MM.1S (cell line): ENCODE data around the gene STAP1.

ENCODE experiments used
- DNase-seq: peaks from one replicate; pipeline ENCODE4 v3.0.0-alpha.2; 2015
- H2AFZ ChIP-seq: fragments of 300-600 bp; sonication (generic); 2 replicates; pipeline ENCODE4 v1.6.0; 2016; ENCODE audit warnings: antibody characterized with exemption, low read length
- H3F3A ChIP-seq: fragments of 300-600 bp; sonication (generic); 2 replicates; pipeline ENCODE4 v1.6.1; 2016; ENCODE audit warnings: mild to moderate bottlenecking, antibody characterized with exemption, low read length, moderate library complexity, mixed read lengths; ENCODE audit not compliant: insufficient read depth
- H3K27ac ChIP-seq: fragments of 300-600 bp; sonication (generic); 2 replicates; pipeline ENCODE4 v1.5.1; 2016; ENCODE audit warnings: mild to moderate bottlenecking, low read length
- H3K27me3 ChIP-seq: fragments of 300-600 bp; sonication (generic); replicated peaks from 2 replicates; pipeline ENCODE4 v1.6.0; 2016; ENCODE audit warnings: low read length; ENCODE audit not compliant: insufficient read depth
- H3K36me3 ChIP-seq: fragments of 300-600 bp; sonication (generic); replicated peaks from 2 replicates; pipeline ENCODE4 v1.6.1; 2016; ENCODE audit warnings: mild to moderate bottlenecking, low read length, mixed read lengths; ENCODE audit not compliant: insufficient read depth
- H3K4me1 ChIP-seq: fragments of 300-600 bp; sonication (generic); 2 replicates; pipeline ENCODE4 v1.6.1; 2016; ENCODE audit warnings: low read length, mixed read lengths
- H3K4me2 ChIP-seq: fragments of 300-600 bp; sonication (generic); 2 replicates; pipeline ENCODE4 v1.6.0; 2016; ENCODE audit warnings: low read depth, low read length
- H3K4me3 ChIP-seq: fragments of 300-600 bp; sonication (generic); 2 replicates; pipeline ENCODE4 v1.5.1; 2016; ENCODE audit warnings: low read length, mixed read lengths
- H3K79me2 ChIP-seq: fragments of 300-600 bp; sonication (generic); 2 replicates; pipeline ENCODE4 v1.6.1; 2016; ENCODE audit warnings: mixed run types, low read length, mixed read lengths
- H3K9ac ChIP-seq: fragments of 300-600 bp; sonication (generic); 2 replicates; pipeline ENCODE4 v1.6.1; 2016; ENCODE audit warnings: low read length, mixed read lengths
- H3K9me2 ChIP-seq: fragments of 300-600 bp; sonication (generic); replicated peaks from 2 replicates; pipeline ENCODE4 v1.6.1; 2016; ENCODE audit warnings: mild to moderate bottlenecking, low read length, mixed read lengths; ENCODE audit not compliant: insufficient read depth
- H3K9me3 ChIP-seq: fragments of 300-600 bp; sonication (generic); replicated peaks from 2 replicates; pipeline ENCODE4 v1.6.1; 2016; ENCODE audit warnings: mild to moderate bottlenecking, low read length, mixed read lengths; ENCODE audit not compliant: insufficient read depth
- H4K20me1 ChIP-seq: fragments of 300-600 bp; sonication (generic); 2 replicates; pipeline ENCODE4 v1.6.1; 2016; ENCODE audit warnings: mild to moderate bottlenecking, low read length, moderate library complexity, mixed read lengths; ENCODE audit not compliant: insufficient read depth
- EZH2 ChIP-seq: fragments of 300-600 bp; sonication (generic); optimal IDR thresholded peaks from 2 replicates; pipeline ENCODE3; 2017; ENCODE audit warnings: low read depth, mild to moderate bottlenecking, antibody characterized with exemption, low read length, mixed read lengths
- EZH2phosphoT487 ChIP-seq: fragments of 300-600 bp; sonication (generic); IDR thresholded peaks from 2 replicates; pipeline ENCODE4 v1.6.1; 2018; ENCODE audit warnings: antibody characterized with exemption, low read length
- TF ChIP-seq, protein P1 (sequence below): fragments of 300-600 bp; sonication (generic); IDR thresholded peaks from 2 replicates; pipeline ENCODE4 v1.5.1; 2016; ENCODE audit warnings: antibody characterized with exemption, low read length, mixed read lengths

The STAP1 gene

DNA sequence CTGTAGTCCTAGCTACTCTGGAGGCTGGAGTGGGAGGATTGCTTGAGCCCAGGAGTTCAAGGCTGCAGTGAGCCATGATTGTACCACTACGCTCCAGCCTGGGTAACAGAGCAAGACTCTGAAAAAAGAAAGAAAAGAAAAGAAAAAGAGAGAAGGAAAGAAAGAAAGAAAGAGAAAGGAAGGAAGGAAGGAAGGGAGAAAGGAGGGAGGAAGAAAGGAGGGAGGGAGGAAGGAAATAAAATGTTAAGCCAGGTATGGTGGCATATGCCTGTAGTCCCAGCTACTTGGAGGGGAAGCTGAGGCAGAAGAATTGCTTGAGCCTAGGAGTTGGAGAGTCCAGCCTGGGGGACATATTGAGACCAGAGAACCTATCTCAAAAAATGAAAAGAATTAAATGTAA, 12.0 kb downstream of the STAP1 start:
- Histone ChIP-seq H3K4me2 (no peak overlapping the region), H3K79me2 (no peaks in the 10 kb centered on the region), H3F3A (peaks cover 7% of the 10 kb centered on the region; the same call in 1 of the 2 replicates), H3K27me3 (no peaks in the 10 kb centered on the region), H3K27ac (no peak overlapping the region), H4K20me1 (no peaks in the 10 kb centered on the region), H3K9me2 (no peaks in the 10 kb centered on the region), H3K9ac (no peak overlapping the region), H2AFZ (no peak overlapping the region), H3K4me1 (peaks cover 8% of the 10 kb centered on the region), H3K9me3 (no peaks in the 10 kb centered on the region), H3K36me3 (no peaks in the 10 kb centered on the region), H3K4me3 (no peak overlapping the region)
- no peak for TF ChIP-seq EZH2phosphoT487
- TF ChIP-seq, protein P1, sequence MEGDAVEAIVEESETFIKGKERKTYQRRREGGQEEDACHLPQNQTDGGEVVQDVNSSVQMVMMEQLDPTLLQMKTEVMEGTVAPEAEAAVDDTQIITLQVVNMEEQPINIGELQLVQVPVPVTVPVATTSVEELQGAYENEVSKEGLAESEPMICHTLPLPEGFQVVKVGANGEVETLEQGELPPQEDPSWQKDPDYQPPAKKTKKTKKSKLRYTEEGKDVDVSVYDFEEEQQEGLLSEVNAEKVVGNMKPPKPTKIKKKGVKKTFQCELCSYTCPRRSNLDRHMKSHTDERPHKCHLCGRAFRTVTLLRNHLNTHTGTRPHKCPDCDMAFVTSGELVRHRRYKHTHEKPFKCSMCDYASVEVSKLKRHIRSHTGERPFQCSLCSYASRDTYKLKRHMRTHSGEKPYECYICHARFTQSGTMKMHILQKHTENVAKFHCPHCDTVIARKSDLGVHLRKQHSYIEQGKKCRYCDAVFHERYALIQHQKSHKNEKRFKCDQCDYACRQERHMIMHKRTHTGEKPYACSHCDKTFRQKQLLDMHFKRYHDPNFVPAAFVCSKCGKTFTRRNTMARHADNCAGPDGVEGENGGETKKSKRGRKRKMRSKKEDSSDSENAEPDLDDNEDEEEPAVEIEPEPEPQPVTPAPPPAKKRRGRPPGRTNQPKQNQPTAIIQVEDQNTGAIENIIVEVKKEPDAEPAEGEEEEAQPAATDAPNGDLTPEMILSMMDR, result no peak
- TF ChIP-seq EZH2, result no peak
- no peak for DNase-seq

DNA sequence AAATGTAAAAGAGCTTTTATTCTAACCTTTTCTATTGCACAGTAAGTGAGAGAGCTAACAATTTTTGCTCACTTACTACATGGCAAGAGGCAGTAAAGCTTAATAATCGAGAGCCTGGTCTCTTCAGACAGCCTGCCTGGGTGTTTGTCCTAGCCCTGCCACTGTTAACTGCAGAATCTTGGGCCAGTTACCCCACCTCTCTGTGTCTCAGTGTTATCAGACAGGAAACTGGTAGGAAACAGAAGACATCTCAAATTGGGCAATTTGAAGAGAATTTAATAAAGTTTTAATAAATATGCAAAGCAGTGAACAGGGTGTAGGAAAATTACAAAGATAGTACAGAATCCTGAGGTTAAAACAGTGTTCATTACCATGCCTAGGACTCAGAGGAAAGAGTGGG, 13.4 kb downstream of the STAP1 start:
- no peak for TF ChIP-seq EZH2phosphoT487
- TF ChIP-seq, protein P1, result no peak
- TF ChIP-seq EZH2, result no peak
- no peaks in the 10 kb centered on the region for H4K20me1 ChIP-seq
- no peak overlapping the region for H3K4me3 ChIP-seq

DNA sequence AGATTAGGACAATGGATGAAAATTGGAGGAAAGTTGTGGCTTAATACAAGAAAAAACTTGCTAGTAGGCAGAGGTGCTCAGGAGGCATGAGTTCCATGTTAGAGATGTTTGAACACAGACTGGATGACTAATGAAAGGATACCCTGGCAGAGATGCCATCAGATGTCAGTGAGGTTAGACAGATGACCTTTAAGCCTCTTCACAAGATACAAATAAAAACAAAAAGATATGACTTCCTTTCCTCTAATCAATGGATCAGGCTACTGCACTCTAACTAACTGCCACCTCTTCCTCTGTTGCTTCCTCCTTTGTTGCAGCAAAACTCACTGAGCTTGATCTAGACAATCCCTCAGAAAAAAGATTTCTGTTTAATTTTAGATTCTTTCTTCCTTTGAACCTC, 14.7 kb downstream of the STAP1 start:
- DNase-seq, result no peak
- Histone ChIP-seq H4K20me1 (no peaks in the 10 kb centered on the region), H3F3A (peaks cover 16% of the 10 kb centered on the region; the same call in 1 of the 2 replicates), H3K4me1 (peaks cover 24% of the 10 kb centered on the region), H2AFZ (no peak overlapping the region), H3K4me3 (no peak overlapping the region), H3K9me2 (no peaks in the 10 kb centered on the region), H3K27me3 (no peaks in the 10 kb centered on the region), H3K9me3 (no peaks in the 10 kb centered on the region), H3K27ac (no peak overlapping the region), H3K4me2 (no peak overlapping the region), H3K9ac (no peak overlapping the region), H3K36me3 (no peaks in the 10 kb centered on the region), H3K79me2 (no peaks in the 10 kb centered on the region)
- TF ChIP-seq EZH2 (no peak), EZH2phosphoT487 (no peak)
- TF ChIP-seq, protein P1, result no peak

More for the DNA sequence above, 13.4 kb downstream of the STAP1 start:
- no peak overlapping the region for H3K9ac ChIP-seq
- no peak overlapping the region for H2AFZ ChIP-seq
- H3K36me3 ChIP-seq, result no peaks in the 10 kb centered on the region
- peaks cover 20% of the 10 kb centered on the region for H3K4me1 ChIP-seq
- H3K27me3 ChIP-seq, result no peaks in the 10 kb centered on the region
- H3K79me2 ChIP-seq, result no peaks in the 10 kb centered on the region
- H3K4me2 ChIP-seq, result no peak overlapping the region
- H3K27ac ChIP-seq, result no peak overlapping the region
- H3F3A ChIP-seq, result peaks cover 16% of the 10 kb centered on the region; the same call in 1 of the 2 replicates
- DNase-seq, result no peak
- no peaks in the 10 kb centered on the region for H3K9me2 ChIP-seq
- H3K9me3 ChIP-seq, result no peaks in the 10 kb centered on the region
